ENCODE data around the gene ZNF750.

Gene ZNF750

GRCh38 chr17:82810644-82811430, 29.0 kb downstream of the ZNF750 start:
- peak; percentile 67 for DNase-seq

DNA sequence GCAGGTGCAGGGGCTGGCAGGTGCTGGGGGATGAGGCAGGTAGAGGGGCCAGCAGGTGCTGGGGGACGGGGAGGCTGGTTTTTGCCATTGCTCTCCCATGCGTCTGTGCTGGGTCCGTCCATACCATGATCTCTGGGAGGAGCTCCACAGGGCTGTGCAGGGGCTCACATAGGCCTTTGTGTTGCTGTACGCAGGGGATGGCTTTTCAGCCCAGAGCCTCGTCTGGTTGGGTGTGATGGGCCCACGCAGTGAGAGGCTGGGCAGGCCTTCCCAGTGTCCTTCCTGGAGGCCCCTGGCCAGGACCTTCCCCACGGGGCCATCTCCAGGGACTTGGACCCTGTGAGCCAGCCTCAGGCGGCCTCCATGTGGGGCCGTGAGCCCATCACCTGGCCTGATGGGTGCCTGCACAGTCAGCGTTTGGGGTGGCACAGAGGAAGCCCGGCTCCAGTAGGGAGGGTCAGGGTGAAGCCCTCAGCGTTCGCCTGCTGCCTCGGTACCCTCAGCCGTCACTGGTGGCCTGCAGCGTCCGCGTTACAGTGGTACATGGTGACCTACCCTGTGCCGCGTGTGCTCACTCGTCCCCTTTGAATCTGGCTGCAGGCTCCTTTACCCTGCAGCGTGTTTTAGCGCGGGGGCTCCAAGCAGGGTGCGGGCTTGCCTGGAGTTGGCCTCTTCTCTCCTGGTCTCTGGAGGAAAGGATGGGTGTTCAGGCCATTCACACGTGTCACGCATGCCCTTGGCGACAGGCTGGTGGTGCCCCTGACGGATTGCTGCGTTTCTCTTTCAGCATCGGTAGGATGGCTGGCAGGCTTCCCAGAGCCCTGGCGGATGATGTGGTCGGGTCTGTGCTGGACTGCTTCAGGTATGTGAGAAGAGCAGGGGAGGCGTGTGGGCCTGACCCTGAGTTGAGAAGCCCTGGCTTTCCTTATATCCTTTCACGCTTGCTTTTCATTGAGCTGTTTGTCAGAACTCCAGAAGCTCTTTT, 30.6 kb downstream of the ZNF750 start:
- DNase-seq: no peak

DNA sequence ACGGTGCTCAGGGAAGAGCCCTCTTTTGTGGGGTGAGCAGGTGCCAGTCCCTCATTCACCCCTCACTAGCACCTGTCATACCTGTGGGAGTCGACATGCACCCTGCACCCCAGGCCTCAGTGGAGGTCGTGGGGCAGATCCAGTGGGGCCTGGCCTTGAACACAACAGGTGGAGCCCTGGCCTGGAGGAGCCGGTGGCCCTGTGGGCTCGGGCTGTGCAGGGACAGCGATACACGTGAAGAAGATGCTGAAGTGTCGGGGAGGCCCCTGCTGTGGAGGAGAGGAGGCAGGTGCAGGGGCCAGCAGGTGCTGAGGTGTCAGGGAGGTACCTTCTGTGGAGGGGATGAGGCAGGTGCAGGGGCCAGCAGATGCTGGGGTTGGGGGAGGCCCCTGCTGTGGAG, 31.8 kb downstream of the ZNF750 start:
- DNase-seq: no peak

GRCh38 chr17:82807562-82807961, 32.3 kb downstream of the ZNF750 start:
- DNase-seq: no peak

GRCh38 chr17:82807101-82807500, 32.7 kb downstream of the ZNF750 start:
- no peak for DNase-seq

DNA sequence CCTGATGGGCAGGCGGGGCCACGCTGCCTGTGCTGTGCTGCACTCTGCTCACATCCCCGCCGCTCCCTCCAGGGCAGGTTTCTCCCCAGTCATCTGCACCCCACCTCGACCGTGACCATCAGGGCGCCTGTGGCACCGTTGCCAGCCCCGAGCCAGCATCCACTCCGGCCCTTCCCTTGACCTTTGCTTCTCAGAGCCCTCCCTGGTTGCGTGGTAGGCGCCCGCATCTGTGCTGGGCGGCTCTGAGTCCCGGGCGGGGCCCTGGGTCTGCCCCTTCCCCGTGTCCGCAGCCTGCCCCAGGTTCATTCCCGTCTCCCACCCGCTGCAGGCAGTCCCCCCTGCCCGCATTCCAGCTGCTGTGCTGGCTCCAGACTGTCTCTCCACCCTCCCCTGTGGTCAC, 33.2 kb downstream of the ZNF750 start:
- no peak for DNase-seq

DNA sequence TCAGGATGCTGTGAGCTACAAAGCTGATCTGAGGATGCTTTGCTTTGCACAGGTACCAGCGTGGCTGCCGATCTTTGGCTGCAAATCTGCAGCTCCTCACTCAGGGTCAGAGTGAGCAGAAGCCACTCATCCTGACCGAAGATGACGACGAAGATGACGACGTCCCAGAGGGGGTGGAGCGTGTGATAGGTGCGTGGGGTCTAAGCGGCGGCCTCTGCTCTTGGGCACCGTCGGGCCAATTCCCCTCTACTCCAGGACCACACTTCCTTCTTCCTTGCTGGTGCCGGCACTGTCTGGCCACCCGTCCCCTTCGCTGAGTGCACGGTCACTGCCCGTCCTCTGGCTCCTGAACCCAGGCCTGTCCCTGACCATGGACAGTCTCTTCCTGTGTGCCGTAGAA, 34.0 kb downstream of the ZNF750 start:
- DNase-seq: no peak

- DNase-seq: no peak
Observed at GRCh38 chr17:82805254-82805653, 34.6 kb downstream of the ZNF750 start.

DNA sequence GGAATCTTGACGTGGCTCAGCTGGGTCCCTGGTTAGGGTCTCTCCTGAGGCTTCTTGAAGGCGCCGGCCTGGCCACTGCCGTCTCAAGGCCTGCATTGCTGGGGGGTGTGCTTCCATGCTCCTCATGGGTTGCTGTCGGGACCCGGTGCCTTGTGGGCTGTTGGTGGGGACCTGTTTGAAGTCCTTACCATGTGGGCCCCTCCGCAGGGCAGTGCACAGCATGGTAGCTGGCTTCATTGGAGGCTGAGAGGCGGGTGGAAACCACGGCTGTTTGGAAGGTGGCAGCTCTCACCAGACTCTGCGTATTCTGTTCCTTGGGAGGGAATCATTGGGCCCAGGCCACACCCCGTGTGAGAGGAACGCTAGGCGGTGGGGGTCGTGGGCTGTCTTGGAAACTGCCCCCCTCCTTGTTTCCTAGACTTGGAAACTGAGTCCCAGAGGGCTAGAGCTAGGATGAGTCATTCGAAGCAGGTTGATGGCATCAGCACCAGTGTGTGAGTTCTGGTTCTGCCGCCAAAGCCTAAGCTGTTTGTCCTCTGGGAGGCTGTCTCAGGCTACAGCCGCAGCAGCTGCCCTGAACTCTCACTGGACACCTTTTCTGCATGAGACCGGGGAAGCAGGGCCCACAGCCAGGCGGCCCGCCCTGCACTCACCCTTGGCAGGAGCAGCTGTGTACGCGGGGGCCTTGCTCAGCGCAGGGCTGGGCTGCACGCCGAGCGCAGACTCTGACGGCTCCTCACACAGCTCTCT, 35.2 kb downstream of the ZNF750 start:
- DNase-seq: no peak

- DNase-seq: no peak
Observed at GRCh38 chr17:82803606-82804005, 36.2 kb downstream of the ZNF750 start.

GRCh38 chr17:82803185-82803584, 36.6 kb downstream of the ZNF750 start:
- DNase-seq: no peak

DNA sequence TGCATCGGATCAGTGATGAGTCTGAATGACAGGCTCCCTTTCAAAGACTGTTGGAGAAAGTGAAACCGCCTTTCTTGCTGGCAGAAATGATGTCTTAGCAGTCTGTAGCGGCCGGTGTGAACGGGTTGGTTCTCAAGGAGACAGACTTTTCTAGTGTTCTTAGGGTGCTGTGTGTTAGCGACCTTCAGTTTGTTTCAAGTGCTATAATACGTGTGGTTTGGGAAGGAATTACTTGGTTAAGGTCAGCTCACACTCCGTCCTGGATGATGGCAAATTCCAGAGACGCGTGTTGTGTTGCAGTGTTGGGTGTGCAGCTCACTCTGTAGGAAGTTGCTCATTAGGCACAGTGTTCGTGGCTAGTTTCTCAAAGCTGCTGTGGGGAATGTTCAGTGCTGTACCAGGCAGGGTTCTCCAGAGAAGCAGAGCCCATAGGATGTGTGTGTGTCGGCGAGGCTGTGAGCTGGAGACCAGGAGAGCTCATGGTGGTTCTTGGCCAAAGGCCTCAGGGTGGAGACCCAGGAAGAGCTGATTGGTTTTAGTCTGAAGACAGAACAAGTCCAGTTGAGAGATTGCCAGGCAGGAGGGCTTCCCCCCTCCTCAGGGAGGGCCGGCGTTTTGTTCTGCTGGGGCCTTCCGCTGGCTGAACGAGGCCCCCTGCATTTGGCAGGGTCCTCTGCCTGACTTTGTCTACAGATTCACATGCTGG, 37.6 kb downstream of the ZNF750 start:
- DNase-seq: no peak

DNA sequence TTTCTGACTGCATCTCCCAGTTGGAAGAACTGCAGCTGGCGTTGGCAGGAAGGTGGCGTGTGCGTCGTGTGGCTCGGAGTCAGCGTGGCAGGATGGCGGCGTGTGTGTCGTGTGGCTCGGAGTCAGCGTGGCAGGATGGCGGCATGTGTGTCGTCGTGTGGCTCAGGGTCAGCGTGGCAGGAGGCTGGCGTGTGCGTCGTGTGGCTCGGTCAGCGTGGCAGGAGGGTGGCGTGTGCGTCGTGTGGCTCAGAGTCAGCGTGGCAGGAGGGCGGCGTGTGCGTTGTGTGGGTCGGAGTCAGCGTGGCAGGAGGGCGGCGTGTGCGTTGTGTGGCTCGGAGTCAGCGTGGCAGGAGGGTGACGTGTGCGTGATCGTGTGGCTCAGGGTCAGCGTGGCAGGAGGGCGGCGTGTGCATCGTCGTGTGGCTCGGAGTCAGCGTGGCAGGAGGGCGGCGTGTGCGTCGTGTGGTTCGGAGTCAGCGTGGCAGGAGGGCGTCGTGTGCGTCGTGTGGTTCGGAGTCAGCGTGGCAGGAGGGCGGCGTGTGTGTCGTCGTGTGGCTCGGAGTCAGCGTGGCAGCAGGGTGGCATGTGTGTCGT, 38.3 kb downstream of the ZNF750 start:
- DNase-seq: no peak

- DNase-seq: no peak
Observed at GRCh38 chr17:82800885-82801284, 38.9 kb downstream of the ZNF750 start.

- DNase-seq: no peak
Observed at GRCh38 chr17:82799591-82799990, 40.2 kb downstream of the ZNF750 start.

DNA sequence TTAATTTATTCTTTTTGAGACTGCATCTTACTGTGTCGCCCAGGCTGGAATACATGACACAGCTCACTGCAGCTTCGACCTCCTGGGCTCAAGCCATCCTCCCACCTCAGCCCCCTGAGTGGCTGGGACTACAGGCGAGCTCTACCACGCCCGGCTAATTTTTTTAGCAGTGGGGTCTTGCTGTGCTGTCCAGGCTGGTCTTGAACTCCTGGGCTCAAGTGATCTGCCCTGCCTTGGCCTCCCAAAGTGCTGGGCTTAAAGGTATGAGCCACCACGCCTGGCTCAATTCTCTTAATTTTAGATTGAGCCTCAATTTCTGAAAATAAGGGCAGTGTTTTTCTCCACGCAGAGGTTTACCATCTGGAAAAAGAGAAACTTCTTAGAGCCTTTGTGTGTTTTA, 41.1 kb downstream of the ZNF750 start:
- DNase-seq: no peak

- DNase-seq: no peak
Observed at GRCh38 chr17:82797061-82797460, 42.8 kb downstream of the ZNF750 start.

GRCh38 chr17:82795615-82796014, 44.2 kb downstream of the ZNF750 start:
- no peak for DNase-seq

- DNase-seq: no peak
Observed at GRCh38 chr17:82794781-82795482, 44.9 kb downstream of the ZNF750 start.

- DNase-seq: no peak
Observed at GRCh38 chr17:82793974-82794630, 45.7 kb downstream of the ZNF750 start.

DNA sequence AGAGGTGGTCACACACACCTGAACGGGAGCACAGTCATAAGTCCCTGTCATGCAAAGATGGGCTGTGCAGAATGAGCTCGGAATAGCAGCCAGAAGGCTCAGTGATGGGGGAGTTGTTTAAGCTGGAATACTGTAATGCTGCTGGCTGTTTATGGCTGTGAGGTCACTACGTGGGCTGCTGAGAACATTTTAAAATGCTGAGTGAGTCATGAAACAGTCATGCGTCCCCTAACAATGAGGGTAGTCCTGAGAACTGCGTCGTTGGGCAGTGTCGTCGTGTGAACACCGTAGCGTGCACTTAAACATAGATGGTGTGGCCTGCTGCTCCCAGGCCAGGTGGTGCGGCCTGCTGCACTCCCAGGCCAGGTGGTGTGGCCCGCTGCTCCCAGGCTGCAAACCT, 48.3 kb downstream of the ZNF750 start:
- no peak for DNase-seq

Measured in eye (tissue), 1 donor.